Suprapubic skin (tissue), 4 donors: ENCODE results near the gene AHDC1.

ENCODE experiments used
- CTCF ChIP-seq, 2 donors: fragments of 200-600 bp in 1 of 2; fragments of 450-650 bp in 1 of 2; sonication (generic) in 1 of 2; IDR thresholded peaks; one replicate each; pipeline ENCODE4 v1.5.1; 2016 to 2019; ENCODE audit warnings: antibody characterized with exemption in 2 of 2, mild to moderate bottlenecking in 1 of 2, moderate library complexity in 1 of 2
- EP300 ChIP-seq: sonication (generic); formaldehyde crosslinking; IDR thresholded peaks from one replicate; pipeline ENCODE4 v1.6.1; 2017; ENCODE audit warnings: antibody characterized with exemption
- POLR2A ChIP-seq, 2 donors: fragments of 450-650 bp; IDR thresholded peaks; one replicate each; pipeline ENCODE4 v1.6.1; 2017; ENCODE audit warnings: antibody characterized with exemption in 2 of 2, mild to moderate bottlenecking in 2 of 2, moderate library complexity in 2 of 2
- POLR2AphosphoS5 ChIP-seq, 3 donors: sonication (generic); formaldehyde crosslinking; IDR thresholded peaks; one replicate each; pipeline ENCODE4 v1.6.1; 2017; ENCODE audit warnings: antibody characterized with exemption in 3 of 3

DNA sequence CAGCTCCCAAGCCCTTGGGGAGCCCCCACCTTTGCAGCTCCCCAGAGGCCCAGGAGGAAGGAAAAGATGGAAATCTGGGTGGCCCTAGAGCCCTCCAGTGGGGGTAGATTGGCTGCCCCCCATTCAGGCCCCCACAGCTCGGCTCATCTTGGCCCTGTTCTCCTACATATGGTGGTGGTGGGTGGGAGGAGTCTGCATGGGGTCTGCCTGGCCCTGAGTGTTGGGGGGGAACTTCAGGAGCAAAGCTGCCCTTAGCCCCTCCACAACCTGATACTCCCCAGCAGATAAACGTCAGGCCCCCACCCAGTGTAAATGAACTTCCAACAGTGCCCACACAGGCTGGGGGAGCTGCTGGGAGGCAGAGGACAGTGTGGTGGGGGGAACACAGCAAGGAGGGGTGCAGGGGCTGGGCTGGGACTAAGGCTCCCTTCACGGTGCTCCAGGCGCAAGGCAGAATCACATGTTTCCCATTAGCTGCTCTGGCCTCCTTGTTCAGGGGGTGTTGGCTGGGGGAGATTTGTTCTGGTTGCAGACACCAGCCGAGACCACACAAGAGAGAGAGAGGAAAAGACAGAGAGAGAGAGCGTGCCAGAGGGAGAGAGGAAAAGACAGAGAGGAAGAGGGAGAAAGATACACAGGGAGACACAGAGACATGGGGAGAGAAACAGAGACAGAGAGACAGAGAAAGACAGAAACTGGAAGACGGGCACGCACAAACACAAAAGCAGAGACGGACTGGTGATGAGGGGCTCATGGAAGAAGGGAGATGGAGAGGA lies 42.6 kb downstream of the AHDC1 start:
- TF ChIP-seq CTCF (IDR thresholded peaks at IDR 0.05) (no peak), POLR2A (IDR thresholded peaks at IDR 0.05) (no peak), EP300 (no peak), POLR2AphosphoS5 (IDR thresholded peaks at IDR 0.05) (no peak)
